IgD-negative memory B cell (primary cell): ENCODE measurements around the gene SP2. TPM values are rescaled to one million over a fixed set of nuclear protein-coding genes. Genes with fewer than 3 reads are reported as not detected.
"Not testable (repeated sequence)": the region's sequence is repeated elsewhere in the genome, so short reads cannot be mapped to it uniquely, and the experiment has no call there.

Source experiments
- H3K27ac Mint-ChIP-seq, 3 donors: one replicate each; pipeline ENCODE4 v1.8.0; 2020 to 2022; ENCODE audit warnings: mild to moderate bottlenecking in 3 of 3, mixed read lengths in 3 of 3, moderate library complexity in 1 of 3
- H3K27me3 Mint-ChIP-seq: one replicate; pipeline ENCODE4 v1.8.0; 2021; ENCODE audit warnings: mixed read lengths
- H3K36me3 Mint-ChIP-seq: one replicate; pipeline ENCODE4 v1.8.0; 2020; ENCODE audit warnings: mild to moderate bottlenecking, mixed read lengths
- H3K4me1 Mint-ChIP-seq, 3 donors: one replicate each; pipeline ENCODE4 v1.8.0; 2020 to 2022; ENCODE audit warnings: mixed read lengths in 3 of 3, mild to moderate bottlenecking in 1 of 3
- H3K4me3 Mint-ChIP-seq, 4 donors: one replicate each; pipeline ENCODE4 v1.8.0; 2020 to 2022; ENCODE audit warnings: mild to moderate bottlenecking in 4 of 4, mixed read lengths in 4 of 4, moderate library complexity in 3 of 4
- H3K9me3 Mint-ChIP-seq, 3 donors: one replicate each; pipeline ENCODE4 v1.8.0; 2020 to 2021; ENCODE audit warnings: mixed read lengths in 3 of 3, mild to moderate bottlenecking in 1 of 3
- polyA plus RNA-seq: library from polyadenylated mRNA; unstranded; fragments of 300-500 nt; fragmentation: Illumina TruSeq; gene quantifications from one replicate; pipeline ENCODE4 v1.2.3, GENCODE V29; 2021

The SP2 gene
- polyA plus RNA-seq, 1 donor from 2014 or later, result 13.7 TPM

DNA sequence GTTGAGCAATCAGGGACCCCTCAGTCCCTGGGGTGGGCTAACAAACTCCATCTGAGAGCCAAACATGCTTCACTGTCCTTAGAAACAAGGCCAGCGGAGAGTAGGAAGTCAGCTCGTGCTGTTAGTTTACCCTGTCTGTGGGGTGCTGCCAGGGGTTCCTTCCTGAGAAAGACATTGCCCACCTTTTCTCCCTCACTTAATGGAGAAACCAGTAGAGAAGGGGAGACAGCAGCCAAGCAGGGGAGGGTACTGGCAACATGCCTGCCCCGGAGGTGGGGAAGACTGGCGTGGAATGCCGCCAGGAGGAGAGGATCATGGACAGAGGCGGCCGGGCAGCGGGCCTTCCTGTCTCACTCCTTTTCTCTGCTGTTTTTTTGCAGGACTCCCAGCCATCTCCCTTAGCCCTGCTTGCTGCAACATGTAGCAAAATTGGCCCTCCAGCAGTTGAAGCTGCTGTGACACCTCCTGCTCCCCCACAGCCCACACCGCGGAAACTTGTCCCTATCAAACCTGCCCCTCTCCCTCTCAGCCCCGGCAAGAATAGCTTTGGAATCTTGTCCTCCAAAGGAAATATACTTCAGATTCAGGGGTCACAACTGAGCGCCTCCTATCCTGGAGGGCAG lies 19.9 kb downstream of the SP2 start:
- peaks cover 1% of the 10 kb centered on the region for H3K36me3 Mint-ChIP-seq
- no peaks in the 10 kb centered on the region for H3K9me3 Mint-ChIP-seq
- peak overlapping the region in 1 of 3 donors; percentile 44 for H3K27ac Mint-ChIP-seq
- no peak overlapping the region for H3K4me3 Mint-ChIP-seq
- peaks cover 2 to 9% (median 4%) of the 10 kb centered on the region in 3 donors for H3K4me1 Mint-ChIP-seq
- peaks cover 1% of the 10 kb centered on the region for H3K27me3 Mint-ChIP-seq

DNA sequence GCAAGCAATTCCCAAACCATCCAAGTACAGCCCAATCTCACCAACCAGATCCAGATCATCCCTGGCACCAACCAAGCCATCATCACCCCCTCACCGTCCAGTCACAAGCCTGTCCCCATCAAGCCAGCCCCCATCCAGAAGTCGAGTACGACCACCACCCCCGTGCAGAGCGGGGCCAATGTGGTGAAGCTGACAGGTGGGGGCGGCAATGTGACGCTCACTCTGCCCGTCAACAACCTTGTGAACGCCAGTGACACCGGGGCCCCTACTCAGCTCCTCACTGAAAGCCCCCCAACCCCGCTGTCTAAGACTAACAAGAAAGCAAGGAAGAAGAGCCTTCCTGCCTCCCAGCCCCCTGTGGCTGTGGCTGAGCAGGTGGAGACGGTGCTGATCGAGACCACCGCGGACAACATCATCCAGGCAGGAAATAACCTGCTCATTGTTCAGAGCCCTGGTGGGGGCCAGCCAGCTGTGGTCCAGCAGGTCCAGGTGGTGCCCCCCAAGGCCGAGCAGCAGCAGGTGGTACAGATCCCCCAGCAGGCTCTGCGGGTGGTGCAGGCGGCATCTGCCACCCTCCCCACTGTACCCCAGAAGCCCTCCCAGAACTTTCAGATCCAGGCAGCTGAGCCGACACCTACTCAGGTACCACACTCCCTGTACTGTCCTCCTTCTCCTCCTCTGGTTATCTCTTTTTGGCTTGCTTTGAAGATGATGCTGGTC lies 20.6 kb downstream of the SP2 start:
- Mint-ChIP-seq H3K9me3 (no peaks in the 10 kb centered on the region), H3K27ac (peak overlapping the region in 1 of 3 donors; percentile 44), H3K4me1 (peaks cover 2 to 9% (median 6%) of the 10 kb centered on the region in 3 donors), H3K36me3 (peaks cover 1% of the 10 kb centered on the region), H3K27me3 (peaks cover 1% of the 10 kb centered on the region), H3K4me3 (no peak overlapping the region)

GRCh38 chr17:47917581-47917980 lies 21.5 kb downstream of the SP2 start:
- H3K4me1 Mint-ChIP-seq, result peaks cover 2 to 4% (median 3%) of the 10 kb centered on the region in 3 donors
- H3K4me3 Mint-ChIP-seq, result no peak overlapping the region
- H3K27ac Mint-ChIP-seq, result no peak overlapping the region
- H3K36me3 Mint-ChIP-seq, result peaks cover 1% of the 10 kb centered on the region
- no peaks in the 10 kb centered on the region for H3K27me3 Mint-ChIP-seq
- no peaks in the 10 kb centered on the region for H3K9me3 Mint-ChIP-seq

DNA sequence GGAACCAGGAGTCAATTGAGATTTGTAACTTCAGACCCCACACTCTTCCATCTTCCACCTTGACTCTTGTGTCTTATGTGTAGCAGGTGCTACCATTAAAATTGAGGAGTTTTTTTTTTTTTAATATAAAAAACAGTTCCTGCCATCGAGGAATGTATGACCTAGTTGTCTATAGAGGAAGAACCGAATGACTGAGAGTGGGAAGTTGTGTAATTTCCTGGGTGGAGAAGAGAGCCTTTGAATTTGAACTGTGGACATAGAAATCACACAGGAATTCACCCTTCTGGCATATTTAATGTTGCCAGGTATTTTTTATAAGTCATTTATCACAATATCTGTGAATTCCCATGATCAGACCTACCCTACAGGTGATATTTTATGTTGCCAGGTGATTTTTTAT lies 22.0 kb downstream of the SP2 start:
- Mint-ChIP-seq H3K4me3 (no peak overlapping the region), H3K27ac (no peak overlapping the region), H3K9me3 (no peaks in the 10 kb centered on the region), H3K27me3 (no peaks in the 10 kb centered on the region), H3K4me1 (peaks cover 2 to 4% (median 3%) of the 10 kb centered on the region in 3 donors), H3K36me3 (peaks cover 1% of the 10 kb centered on the region)

DNA sequence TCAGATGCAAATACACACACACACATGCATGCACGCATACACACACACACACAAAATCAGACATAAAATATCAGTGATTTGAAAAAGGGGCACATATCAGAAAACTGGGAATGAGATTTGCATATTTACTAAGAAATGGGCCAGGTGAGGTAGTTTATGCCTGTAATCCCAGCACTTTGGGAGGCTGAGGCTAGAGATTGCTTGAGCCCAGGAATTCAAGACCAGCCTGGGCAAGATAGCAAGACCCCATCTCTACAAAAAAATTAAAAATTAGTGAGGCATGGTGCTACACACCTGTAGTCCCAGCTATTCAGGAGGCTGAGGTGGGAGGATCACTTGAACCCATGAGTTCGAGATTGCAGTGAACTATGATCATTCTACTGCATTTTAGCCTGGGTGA lies 23.0 kb downstream of the SP2 start:
- peaks cover 1% of the 10 kb centered on the region for H3K36me3 Mint-ChIP-seq
- peaks cover 2 to 4% (median 3%) of the 10 kb centered on the region in 3 donors for H3K4me1 Mint-ChIP-seq
- H3K27ac Mint-ChIP-seq, result no peak overlapping the region
- H3K9me3 Mint-ChIP-seq, result no peaks in the 10 kb centered on the region
- no peaks in the 10 kb centered on the region for H3K27me3 Mint-ChIP-seq
- no peak overlapping the region for H3K4me3 Mint-ChIP-seq

DNA sequence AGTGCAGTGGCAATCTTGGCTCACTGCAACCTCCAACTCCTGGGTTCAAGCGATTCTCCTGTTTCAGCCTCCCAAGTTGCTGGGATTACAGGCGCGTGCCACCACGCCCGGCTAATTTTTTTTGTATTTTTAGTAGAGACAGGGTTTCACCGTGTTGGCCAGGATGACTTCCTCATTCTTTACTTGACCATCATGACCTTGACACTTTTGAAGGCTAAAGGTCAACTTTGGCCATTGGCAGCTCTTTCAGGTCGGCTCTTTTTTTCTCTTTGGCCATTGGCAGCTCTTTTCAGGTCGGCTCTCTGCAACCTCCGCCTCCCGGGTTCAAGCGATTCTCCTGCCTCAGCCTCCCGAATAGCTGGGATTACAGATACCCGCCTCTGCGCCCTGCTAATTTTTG lies 23.9 kb downstream of the SP2 start:
- not testable (repeated sequence) for H3K27me3 Mint-ChIP-seq, H3K4me3 Mint-ChIP-seq, H3K9me3 Mint-ChIP-seq, H3K36me3 Mint-ChIP-seq, H3K4me1 Mint-ChIP-seq, H3K27ac Mint-ChIP-seq

DNA sequence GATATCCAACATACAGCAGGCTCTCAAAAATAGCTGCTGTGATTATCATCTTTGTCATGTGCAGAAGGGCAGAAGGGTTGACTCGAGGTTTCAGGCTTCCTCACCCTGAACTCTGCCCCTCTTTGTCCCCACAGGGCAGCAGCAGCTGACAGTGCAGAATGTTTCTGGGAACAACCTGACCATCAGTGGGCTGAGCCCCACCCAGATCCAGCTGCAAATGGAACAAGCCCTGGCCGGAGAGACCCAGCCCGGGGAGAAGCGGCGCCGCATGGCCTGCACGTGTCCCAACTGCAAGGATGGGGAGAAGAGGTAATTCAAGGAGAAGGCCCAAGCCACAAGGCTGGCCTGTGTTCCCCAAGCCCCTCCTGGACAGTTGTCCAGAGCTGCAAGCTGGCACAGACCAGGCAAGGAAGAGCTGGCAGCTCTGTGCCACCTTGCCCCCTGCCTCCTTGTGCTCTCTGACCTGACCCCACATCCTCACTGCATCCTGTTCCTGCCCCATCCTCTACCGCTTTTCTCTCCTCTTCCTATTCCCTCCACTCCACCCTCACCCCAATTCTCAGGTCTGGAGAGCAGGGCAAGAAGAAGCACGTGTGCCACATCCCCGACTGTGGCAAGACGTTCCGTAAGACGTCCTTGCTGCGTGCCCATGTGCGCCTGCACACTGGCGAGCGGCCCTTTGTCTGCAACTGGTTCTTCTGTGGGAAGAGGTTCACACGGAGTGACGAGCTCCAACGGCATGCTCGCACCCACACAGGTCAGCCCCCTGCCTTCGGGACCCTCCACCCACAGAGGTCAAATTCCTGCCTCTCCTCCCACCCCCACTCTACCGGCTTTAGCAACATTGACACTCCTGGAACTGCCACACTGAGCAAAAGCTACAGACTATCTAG lies 29.0 kb downstream of the SP2 start:
- H3K36me3 Mint-ChIP-seq, result peaks cover 3% of the 10 kb centered on the region
- H3K4me3 Mint-ChIP-seq, result no peak overlapping the region
- H3K9me3 Mint-ChIP-seq, result no peaks in the 10 kb centered on the region
- H3K4me1 Mint-ChIP-seq, result peaks cover 0 to 3% (median 2%) of the 10 kb centered on the region in 3 donors
- H3K27ac Mint-ChIP-seq, result peak overlapping the region in 2 of 3 donors; percentile 67 to 73
- no peaks in the 10 kb centered on the region for H3K27me3 Mint-ChIP-seq

DNA sequence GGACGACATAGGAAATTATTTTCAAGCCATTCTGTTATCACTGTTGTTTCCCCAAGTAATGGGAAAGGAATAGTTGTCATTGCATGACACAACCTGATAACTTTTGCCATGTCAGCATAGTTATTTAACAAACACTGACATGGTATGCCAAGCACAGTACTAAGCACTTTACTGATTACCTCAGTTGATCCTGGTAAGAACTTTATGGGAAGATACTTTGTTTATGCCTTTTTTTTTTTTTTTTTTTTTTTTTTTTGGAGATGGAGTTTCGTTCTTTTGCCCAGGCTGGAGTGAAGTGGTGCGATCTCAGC lies 29.6 kb downstream of the SP2 start:
- Mint-ChIP-seq H3K36me3 (peaks cover 3% of the 10 kb centered on the region), H3K4me3 (no peak overlapping the region), H3K27me3 (no peaks in the 10 kb centered on the region), H3K4me1 (peaks cover 0 to 3% (median 2%) of the 10 kb centered on the region in 3 donors), H3K27ac (no peak overlapping the region), H3K9me3 (no peaks in the 10 kb centered on the region)

DNA sequence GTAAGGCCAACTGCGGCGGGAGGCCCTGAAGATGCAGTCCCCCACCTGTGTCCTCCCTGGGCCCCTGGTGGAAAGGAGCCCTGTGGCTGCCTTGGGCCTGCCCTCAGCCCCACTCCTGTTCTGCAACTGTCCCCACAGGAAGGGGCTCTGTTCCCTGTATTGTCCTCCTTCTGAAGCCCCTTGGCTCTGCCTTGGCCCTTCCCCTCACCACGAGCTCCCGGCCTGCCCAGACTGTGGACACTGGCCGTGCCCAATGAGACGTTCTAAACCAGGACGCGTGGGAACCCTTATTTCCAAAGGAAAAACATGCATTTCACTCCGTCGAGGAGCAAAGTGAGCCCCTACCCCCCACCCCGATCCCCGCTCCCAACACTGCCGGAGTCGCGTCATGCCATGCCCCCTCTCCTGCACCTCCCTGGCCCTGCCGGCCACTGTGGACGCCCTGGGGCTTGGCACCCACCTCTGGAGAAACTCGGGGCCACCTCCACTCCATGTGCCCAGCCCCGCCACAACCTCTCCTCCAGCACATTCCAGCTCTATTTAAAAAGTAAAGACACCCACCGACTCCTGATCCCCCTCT lies 31.9 kb downstream of the SP2 start:
- Mint-ChIP-seq H3K4me3 (no peak overlapping the region), H3K36me3 (peaks cover 3% of the 10 kb centered on the region), H3K9me3 (no peaks in the 10 kb centered on the region), H3K4me1 (peaks cover 0 to 2% (median 0%) of the 10 kb centered on the region in 3 donors), H3K27ac (no peak overlapping the region), H3K27me3 (no peaks in the 10 kb centered on the region)

GRCh38 chr17:47928415-47928814 lies 32.4 kb downstream of the SP2 start:
- Mint-ChIP-seq H3K27me3 (no peaks in the 10 kb centered on the region), H3K36me3 (peaks cover 3% of the 10 kb centered on the region), H3K4me3 (no peak overlapping the region), H3K27ac (no peak overlapping the region), H3K4me1 (peaks cover 0 to 2% (median 0%) of the 10 kb centered on the region in 3 donors), H3K9me3 (no peaks in the 10 kb centered on the region)

- Mint-ChIP-seq H3K9me3 (no peaks in the 10 kb centered on the region), H3K27me3 (no peaks in the 10 kb centered on the region), H3K4me3 (no peak overlapping the region), H3K4me1 (peaks cover 0 to 2% (median 0%) of the 10 kb centered on the region in 3 donors), H3K27ac (no peak overlapping the region), H3K36me3 (peaks cover 3% of the 10 kb centered on the region)
Observed at GRCh38 chr17:47929218-47930000, 33.4 kb downstream of the SP2 start.

DNA sequence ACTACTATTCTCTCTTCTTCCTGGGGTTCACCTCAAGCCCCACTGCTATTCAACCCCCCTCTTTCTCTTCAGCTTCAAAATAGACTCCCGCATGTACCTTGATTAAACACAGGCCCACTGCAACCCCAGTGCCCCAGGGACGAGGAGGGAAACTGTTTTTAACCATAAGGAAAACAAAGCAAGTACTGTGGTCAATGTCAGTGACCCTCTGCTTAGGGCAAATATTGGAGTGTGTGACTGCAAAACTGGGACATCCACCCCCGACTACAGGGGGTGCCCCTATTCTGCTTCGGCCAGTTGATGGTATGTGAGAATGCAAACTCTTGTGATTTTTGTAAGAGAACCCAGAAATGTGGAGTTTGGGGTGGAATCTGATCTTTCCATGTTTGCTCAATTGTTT lies 35.8 kb downstream of the SP2 start:
- Mint-ChIP-seq H3K27ac (peak overlapping the region in 2 of 3 donors; percentile 21 to 55), H3K27me3 (no peaks in the 10 kb centered on the region), H3K36me3 (peaks cover 3% of the 10 kb centered on the region), H3K4me1 (peaks cover 0 to 3% (median 2%) of the 10 kb centered on the region in 3 donors), H3K9me3 (no peaks in the 10 kb centered on the region), H3K4me3 (no peak overlapping the region)

DNA sequence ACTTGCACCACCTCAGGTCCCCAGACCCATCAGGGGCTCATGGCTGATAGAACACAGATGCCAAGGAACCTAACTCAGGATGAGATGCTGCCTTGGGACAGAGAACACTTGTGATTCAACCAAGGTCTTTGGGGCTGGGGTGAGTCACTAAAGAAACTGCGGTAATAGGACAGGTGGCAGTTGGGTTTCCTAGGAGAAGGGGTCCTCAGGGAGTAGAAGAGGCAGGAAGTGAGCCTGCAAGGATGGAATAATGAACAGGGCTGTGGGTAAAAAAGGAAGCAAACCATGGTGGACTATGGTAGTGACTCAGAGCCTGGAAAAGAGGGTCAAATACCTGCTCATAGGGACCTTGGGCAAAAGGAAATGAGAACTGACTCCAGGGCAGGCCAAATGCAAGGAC lies 38.8 kb downstream of the SP2 start:
- H3K4me3 Mint-ChIP-seq, result no peak overlapping the region
- H3K27ac Mint-ChIP-seq, result no peak overlapping the region
- H3K27me3 Mint-ChIP-seq, result no peaks in the 10 kb centered on the region
- H3K36me3 Mint-ChIP-seq, result peaks cover 1% of the 10 kb centered on the region
- no peaks in the 10 kb centered on the region for H3K9me3 Mint-ChIP-seq
- peaks cover 0 to 5% (median 0%) of the 10 kb centered on the region in 3 donors for H3K4me1 Mint-ChIP-seq

GRCh38 chr17:47935468-47935867 lies 39.4 kb downstream of the SP2 start:
- H3K4me3 Mint-ChIP-seq, H3K36me3 Mint-ChIP-seq, H3K27me3 Mint-ChIP-seq, H3K4me1 Mint-ChIP-seq, H3K9me3 Mint-ChIP-seq, H3K27ac Mint-ChIP-seq: not testable (repeated sequence)
